Measurements from ENCODE around the gene RAB19. TPM values are rescaled to one million over a fixed set of nuclear protein-coding genes. Genes with fewer than 3 reads are reported as not detected.
"Not testable (repeated sequence)": the region's sequence is repeated elsewhere in the genome, so short reads cannot be mapped to it uniquely, and the experiment has no call there.

Gene RAB19
- total RNA-seq, 1 experiment from 2014 or later = not detected

DNA sequence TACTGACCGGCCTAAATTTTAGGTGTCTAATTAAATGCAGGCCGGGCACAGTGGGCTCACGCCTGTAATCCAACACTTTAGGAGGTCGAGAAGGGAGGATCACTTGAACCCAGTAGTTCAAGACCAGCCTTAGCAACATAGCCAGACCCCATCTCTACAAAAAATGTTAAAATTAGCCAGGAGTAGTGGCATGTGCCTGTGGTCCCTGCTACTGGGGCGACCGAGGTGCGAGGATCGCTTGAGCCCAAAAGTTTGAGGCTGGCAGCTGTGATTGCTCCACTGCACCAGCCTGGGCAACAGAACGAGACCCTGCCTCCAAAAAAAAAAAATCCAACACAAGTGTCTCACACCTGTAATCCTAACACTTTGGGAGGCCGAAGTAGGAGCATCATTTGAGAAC lies 5.0 kb upstream of the RAB19 start:
- no peak for DNase-seq (ENCODE audit: extremely low read depth, low read depth)

DNA sequence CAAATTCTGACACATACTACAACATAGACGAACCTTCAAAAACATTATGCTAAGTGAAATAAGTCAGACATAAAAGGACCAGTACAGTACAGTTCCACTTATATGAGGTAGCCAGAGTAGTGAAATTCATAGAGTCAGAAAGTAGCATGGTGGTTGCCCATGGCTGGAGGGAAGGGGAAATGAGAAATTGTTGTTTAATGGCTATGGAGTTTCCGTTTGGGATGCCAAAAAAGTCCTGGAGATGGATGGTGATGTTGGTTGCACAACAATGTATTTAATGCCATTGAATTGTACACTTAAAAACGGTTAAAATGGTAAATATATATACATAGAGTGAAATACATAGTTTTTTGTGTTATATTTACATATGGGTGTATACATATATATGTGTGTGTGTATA lies 3.5 kb upstream of the RAB19 start:
- no peak for DNase-seq (ENCODE audit: extremely low read depth, low read depth)

DNA sequence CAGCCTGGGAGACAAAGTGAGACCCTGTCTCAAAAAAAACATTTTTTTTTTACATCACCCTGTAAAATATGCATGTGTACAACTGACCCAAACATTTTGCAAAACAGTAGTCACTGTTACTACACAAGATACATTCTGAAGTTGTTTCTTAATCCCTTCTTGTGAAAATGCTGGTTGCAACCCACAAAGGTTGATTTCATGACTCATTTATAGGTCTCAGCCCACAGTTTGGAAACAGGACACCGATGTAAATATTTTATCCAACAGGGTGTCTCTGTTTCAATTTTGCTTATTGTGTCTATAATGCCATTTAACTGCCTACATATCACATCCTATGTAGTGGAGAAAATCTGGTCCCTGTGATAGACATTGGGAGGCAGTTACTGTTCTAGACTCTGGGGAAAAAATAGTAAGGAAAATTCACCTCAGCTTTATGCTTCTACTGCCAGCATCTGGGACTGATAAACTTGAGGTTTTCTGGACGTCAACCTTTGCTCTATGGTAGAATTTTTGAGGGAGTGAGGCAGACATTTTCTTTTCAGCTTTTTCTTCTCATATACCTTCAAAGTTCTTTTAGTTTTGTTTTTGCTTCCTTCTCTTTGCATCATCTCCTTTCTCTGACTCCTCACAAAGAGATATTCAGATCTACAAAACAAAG lies 1.6 kb upstream of the RAB19 start:
- no peak for DNase-seq (ENCODE audit: extremely low read depth, low read depth)

DNA sequence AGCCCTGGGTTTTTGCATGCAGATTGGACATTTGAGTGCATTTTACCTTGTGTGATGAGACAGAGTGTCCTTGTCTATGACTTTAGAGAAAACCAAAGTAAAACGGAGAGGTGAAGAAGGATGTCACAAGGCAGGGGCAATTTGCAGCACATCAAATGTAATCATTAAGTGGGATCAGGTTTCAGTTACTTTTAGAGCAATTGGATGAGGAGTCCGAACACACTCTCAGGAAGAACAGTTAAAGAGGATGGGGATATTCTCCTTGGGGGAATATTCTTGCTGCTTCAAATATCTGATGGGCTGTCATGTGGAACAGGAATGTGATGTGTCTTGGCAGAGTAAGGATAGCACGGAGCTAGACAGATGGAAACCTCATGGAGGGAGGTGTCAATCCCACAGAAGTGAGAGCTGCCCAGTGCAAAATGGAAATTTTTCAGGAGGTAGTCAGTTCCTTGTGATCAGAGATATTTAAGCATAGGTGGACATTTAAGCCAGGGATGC lies 757 bp downstream of the RAB19 start:
- DNase-seq (ENCODE audit: extremely low read depth, low read depth) = no peak

DNA sequence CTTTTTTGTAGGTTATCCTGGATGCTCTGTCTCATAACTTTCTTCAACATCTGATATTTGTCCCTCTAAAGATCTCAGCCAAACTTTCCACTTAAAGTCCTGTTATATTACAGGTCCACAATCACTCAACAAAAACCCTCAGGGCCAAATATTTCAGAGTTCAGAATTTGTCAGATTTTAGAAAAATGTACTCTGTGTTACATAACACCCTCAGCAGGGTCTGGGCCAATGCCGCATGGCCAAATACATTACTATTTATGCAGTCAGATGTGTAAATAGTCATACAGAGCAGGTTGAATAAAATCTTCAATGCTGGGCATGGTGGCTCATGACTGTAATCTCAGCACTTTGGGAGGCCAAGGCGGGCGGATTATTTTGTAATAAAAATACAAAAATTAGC lies 11.5 kb downstream of the RAB19 start:
- no peak for DNase-seq (ENCODE audit: extremely low read depth, low read depth)

DNA sequence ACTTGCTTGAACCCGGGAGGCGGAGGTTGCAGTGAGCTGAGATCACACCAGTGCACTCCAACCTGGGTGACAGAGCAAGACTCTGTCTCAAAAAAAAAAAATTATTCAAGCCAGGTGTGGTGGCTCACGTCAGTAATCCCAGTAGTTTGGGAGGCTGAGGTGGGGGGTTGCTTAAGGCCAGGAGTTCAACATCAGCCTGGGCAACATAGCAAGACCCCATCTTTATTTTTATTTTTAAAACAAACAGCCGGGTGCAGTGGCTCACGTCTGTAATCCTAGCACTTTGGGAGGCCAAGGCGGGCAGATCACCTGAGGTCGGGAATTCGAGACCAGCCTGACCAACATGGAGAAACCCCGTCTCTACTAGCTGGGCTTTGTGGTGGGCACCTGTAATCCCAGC lies 12.0 kb downstream of the RAB19 start:
- DNase-seq (ENCODE audit: extremely low read depth, low read depth) = not testable (repeated sequence)

DNA sequence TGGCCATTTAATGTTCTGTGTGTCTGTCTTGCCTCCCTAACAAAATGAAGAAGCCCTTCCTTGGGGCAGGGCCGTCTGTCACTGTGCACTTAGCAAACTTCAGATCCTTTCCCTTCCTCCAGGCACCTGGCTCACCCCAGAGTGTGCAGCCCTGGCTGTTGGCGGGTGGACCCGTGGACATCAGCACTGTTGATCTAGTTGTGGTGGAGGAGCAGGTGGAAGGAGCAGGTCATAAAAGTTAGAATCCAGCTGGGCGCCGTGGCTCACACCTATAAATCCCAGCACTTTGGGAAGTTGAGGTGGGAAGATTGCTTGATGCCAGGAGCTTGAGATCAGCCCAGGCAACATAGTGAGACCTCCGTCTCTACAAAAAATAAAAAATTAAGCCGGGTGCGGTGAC lies 12.7 kb downstream of the RAB19 start:
- no peak for DNase-seq (ENCODE audit: extremely low read depth, low read depth)

DNA sequence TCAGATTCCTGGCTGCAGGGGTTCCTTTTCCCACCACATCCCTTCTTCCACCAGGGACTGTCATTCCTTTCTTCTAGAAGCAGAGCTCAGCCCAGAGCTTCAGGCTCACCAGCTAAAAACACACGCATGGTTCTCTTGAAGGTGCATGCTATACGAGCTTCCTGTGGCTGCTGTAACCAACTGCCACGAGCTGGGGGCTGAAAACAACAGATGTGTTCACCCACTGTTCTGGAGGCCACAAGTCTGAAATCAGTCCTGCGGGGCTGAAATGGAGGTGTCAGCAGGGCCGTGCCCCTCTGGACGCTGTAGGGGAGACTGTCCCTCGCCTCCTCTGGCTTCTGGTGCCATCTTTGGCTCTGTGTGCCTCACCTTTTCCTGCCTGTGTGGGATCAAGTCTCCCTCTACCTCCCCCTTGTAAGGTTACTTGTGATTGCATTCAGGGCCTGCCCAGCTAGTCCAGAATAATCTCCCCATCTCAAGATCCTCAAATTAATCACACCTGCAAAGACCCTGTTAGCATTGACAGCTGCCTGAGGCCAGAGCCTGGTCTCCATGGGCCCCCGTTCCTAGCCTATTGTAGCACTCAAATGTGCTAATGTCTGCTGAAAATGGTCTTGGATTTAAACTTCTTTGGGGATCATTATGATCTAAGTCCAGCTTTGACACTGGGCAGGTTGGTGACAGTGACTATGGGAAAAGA lies 13.7 kb downstream of the RAB19 start:
- DNase-seq (ENCODE audit: extremely low read depth, low read depth) = no peak

DNA sequence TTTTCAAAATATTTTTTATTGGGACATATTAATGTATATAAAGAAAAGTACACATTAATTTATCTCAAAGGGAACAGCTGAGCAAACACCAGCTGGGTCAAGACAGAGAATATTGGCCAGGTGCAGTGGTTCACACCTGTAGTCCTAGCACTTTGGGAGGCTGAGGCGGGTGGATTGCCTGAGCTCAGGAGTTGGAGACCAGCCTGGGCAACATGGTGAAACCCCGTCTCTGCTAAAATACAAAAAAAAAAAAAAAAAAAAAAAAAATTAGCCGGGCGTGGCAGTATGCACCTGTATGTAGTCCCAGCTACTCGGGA lies 14.3 kb downstream of the RAB19 start:
- DNase-seq (ENCODE audit: extremely low read depth, low read depth) = not testable (repeated sequence)

DNA sequence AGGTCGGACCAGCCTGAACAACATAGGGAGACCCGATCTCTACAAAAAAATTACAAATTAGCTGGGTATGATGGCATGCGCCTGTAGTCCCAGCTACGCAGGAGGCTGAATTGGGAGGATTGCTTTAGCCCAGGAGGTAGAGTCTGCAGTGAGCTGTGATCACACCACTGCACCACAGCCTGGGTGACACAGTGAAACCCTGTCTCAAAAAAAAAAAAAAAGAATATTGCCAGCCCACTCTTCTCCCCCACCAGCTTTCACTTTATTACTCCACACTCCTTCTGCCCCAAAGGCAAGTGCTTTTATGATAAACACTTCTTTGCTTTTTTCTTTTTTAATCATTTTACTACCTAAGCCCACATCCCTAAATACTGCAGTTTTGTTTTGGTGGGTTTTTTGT lies 14.8 kb downstream of the RAB19 start:
- no peak for DNase-seq (ENCODE audit: extremely low read depth, low read depth)

DNA sequence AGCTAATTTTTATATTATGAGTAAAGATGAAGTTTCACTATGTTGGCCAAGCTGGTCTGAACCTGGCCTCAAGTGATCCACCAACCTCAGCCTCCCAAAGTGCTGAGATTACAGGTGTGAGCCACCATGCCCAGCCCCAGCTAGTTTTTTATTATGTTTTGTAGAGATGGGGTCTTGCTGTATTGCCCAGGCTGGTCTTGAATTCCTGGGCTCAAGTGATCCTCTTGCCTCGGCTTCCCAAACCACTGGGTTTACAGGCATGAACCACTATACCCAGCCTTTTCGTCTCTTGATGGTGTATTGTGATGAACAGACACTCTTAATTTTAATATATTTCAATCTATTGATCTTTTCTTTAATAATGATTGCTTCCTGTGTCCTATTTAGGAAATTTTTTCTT lies 17.7 kb downstream of the RAB19 start:
- DNase-seq (ENCODE audit: extremely low read depth, low read depth) = no peak

DNA sequence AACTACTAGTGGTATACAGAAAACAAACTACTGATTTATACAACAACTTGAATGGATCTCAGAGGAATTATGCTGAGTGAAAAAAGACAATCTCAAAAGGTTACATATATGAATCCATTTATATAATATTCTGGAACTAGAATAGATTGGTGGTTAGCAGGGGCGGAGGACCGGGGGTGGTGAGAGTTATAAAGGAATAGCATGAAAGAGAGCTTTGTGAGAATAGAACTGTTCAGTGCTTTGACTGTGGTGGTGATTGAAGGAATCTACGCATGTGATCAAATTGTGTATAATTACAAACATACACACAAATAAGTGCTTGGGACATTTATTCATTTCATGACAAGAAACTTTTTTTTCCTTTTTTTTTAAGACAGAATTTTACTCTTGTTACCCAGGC lies 19.6 kb downstream of the RAB19 start:
- DNase-seq (ENCODE audit: extremely low read depth, low read depth) = no peak

DNA sequence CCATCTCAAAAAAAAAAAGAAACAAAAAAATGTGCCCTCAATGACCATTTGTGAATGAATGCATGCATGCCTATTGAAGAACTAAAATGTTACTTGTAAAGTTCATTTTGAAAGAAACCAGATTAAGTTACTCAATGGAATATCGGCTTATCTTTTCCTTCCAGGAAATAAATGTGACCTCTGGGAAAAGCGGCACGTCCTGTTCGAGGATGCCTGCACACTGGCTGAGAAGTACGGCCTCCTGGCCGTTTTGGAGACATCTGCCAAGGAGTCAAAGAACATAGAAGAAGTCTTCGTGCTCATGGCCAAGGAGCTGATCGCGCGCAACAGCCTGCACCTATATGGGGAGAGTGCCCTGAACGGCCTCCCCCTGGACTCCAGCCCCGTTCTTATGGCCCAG lies 21.9 kb downstream of the RAB19 start:
- no peak for DNase-seq (ENCODE audit: extremely low read depth, low read depth)

DNA sequence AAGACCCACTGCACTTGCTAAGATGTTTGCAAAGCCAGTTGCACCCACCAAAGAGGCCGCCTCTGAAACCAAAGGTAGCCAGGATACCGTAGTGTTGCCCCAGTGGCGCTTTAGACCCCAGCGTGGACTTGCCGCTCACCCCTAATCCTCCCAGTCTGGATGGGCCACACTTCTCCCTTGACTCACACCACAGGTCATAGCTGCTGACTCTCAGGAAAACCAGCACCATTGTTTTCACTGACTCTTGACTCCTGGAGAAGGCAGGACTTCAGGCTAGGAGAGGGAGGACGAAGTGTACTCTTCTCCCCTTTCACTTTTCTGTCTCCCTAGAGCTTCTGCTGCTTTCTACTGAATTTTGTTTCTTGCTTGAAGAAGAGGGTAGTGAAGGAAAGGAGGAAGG lies 22.3 kb downstream of the RAB19 start:
- no peak for DNase-seq (ENCODE audit: extremely low read depth, low read depth)

DNA sequence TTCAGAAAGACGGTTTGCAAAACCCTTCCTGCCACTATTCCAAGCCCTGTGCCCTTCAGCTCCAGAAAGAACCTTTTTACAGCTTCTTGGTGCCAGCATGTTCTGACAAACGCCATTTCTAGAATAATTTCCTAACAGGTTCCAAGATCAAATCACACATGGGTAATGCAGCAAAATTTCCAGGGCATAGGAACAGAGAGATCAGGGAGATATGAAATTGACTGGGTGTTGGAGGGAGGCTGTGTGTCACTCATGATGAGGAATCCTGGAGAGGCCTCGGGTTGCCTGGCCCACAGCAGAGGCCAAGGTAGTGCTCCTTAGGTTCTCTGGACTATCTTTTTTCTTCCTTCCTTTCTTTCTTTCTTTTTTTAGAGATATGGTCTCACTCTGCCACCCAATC lies 29.5 kb downstream of the RAB19 start:
- DNase-seq (ENCODE audit: extremely low read depth, low read depth) = no peak

DNA sequence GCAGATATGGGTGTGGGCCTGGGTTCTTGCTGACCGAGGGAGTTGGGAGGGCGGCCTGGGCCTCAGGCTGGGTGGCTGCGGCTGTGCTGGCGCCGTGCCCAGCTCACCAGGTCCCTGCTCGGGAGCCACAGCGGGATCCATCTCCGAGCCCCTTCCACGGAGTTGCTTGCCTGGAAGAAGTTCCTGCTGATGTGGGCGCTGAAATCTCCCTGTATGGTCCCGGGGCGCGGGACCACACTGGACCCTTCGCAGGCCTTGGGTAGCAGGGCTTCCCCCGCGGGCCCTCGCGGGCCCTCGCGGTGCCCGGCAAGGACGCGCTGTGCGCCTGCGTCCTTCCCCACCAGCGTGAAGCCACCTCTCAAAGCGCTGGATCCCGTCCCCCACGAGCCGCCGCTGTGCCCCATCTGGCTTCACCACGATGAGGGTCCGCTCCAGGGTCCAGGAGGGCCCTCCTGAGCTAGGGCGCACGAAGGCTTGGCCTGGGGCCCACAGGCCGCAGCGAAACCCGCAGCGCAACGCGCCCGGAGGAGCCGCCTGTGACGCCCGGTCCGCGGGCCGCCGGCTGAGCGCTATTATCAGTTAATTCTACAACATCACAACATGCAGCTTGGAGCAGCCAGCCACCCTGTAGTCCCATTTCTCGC lies 31.5 kb downstream of the RAB19 start:
- DNase-seq (ENCODE audit: extremely low read depth, low read depth) = no peak

DNA sequence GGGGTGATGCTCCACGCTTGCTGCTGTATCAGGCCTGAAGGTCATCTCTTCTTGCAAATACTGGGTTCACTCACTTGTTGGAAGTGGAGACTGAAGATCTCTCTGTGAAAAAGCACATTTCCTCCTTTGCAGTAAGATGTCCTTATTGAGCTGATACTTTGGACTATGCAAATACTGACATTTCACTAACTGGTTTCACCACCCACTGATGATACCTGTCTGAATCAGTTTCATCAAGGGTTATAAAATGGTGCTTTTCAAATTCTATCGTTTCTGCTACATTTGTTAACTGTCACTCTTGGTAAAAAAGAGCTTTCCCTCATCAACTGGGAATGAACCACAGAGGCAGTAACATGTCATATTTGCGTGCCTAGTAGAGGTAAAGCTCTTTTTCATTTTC lies 35.5 kb downstream of the RAB19 start:
- no peak for DNase-seq (ENCODE audit: extremely low read depth, low read depth)

DNA sequence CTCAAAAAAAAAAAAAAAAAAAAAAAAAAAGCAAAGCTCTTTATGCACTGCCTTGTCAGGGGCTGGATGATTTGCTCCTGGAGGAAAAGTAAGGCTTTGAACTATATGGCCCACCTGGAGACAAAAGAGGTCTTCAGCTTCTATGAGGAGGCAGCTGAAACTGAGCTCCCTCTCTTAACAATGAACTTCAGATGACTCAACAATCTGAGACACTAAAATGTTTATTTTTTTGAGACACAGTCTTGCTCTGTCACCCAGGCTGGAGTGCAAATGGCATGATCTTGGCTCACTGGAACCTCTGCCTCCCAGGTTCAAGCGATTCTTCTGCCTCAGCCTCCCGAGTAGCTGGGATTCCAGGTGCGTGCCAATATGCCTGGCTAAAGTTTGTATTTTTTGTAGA lies 36.7 kb downstream of the RAB19 start:
- no peak for DNase-seq (ENCODE audit: extremely low read depth, low read depth)

DNA sequence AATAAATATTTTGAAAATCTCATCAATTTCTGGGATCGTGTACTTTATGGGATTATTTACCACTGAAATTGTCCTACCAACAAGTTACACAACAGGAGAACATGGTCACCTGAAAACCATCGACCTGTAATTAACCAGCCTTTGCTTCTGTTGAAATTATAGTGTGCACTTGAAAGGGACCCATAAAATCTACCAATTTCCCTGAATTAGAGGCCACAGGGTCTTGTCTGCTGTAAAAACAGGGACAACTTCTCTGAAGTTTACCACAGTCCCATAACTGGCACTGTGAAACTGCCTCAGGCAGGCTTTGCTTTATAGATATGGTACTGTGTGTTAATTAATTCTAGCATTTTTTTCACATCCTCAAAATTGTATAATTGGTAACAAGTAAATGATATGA lies 37.7 kb downstream of the RAB19 start:
- DNase-seq (ENCODE audit: extremely low read depth, low read depth) = no peak

DNA sequence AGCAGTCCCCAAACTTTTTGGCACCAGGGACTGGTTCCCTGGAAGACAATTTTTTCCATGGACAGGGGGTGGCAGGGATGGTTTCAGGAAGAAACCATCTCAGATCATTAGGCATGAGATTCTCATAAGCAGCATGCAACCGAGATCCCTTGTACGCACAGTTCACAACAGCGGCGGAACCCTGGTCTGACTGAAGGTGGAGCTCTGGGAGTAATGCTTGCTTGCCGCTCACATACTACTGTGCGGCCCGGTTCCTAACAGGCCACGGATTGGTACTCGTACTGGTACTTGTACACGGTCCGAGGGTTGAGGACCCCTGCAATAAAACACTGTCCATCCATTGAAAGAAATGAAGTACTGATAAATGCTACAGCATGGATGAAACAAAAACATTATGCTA lies 42.6 kb downstream of the RAB19 start:
- no peak for DNase-seq (ENCODE audit: extremely low read depth, low read depth)

DNA sequence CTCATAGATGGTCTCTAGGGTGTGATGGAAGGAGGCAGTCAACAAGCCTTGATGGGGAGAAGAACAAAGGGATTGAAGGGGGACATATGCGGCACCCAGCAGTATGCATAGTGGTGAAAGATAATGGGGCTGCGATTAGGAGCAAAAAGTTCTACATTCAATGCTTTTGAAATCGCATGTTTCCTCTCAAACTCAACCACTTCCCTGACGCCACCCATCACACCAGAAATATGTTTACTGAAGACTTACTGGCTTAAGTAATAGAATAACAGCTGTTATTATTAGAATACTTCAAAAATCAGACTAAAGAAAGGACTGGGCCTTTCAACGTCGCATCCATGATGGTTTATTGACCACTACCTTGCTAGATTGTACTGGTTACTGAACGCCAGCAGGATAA lies 44.0 kb downstream of the RAB19 start:
- no peak for DNase-seq (ENCODE audit: extremely low read depth, low read depth)

DNA sequence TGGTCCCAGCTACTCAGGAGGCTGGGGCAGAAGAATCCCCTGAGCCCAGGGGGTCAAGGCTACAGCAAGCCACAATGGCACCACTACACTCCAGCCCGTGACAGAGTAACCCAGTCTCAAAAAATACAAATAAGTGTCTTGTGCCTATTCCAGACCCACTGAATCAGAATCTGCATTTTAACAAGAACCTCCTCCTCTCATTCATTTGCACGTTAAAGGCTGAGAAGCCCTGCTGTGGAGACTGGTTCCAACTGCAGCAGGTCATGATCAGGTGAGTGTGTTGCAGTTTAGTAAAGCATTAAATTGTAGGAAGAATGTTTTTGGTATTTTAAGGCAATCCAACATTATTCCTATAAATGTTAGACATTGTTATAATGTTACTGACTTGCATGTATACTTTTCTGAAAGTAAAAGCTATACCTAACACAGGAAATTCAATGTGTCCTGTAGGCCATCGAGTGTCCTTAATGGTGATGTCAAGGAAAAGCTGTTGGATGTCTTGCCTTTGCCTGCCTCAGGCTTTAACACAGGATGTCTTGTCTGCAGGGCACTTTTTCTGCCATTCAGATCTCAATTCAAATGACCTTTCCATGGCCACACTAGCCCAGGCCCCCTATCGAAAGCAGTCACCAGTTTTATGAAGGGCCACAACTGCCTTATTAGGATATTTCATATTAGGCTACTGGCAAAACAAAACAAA lies 45.1 kb downstream of the RAB19 start:
- no peak for DNase-seq (ENCODE audit: extremely low read depth, low read depth)

Data from NCI-H460 (cell line).